SK-N-SH (cell line): ENCODE results near the gene CLIC5. TPM values are rescaled to one million over a fixed set of nuclear protein-coding genes. Genes with fewer than 3 reads are reported as not detected.

Source experiments
- CTCF ChIA-PET: fragments of 300-600, 350-600 bp; formaldehyde crosslinking; extraction: SDS; loops from one replicate; lab custom pipeline; 2021; lab: Yijun Ruan, JAX
- POLR2A ChIA-PET: fragments of 350-600 bp; sonication (Branson Sonifier 250); formaldehyde crosslinking; extraction: SDS; loops from one replicate; lab custom pipeline; 2020; ENCODE audit warnings: antibody characterized with exemption, inconsistent platforms; lab: Yijun Ruan, JAX
- DNase-seq: peaks from one replicate; pipeline ENCODE4 v3.0.0; 2012
- H2AFZ ChIP-seq: fragments of 200-600 bp; sonication (generic); 2 replicates; pipeline ENCODE4 v1.8.1; 2016; ENCODE audit warnings: antibody characterized with exemption, mild to moderate bottlenecking, low read depth
- H3F3A ChIP-seq: fragments of 200-600 bp; sonication (generic); replicated peaks from 2 replicates; pipeline ENCODE3; 2016; ENCODE audit warnings: antibody characterized with exemption, mild to moderate bottlenecking; ENCODE audit not compliant: insufficient read depth
- H3K27ac ChIP-seq, 2 experiments: fragments of 200-500 bp in 1 of 2; fragments of 200-600 bp in 1 of 2; sonication (Bioruptor generic) in 1 of 2; sonication (generic), shearing (Covaris generic) in 1 of 2; 2 replicates each; pipeline versions ENCODE4 v1.5.1 to v1.6.1; 2014 to 2016; ENCODE audit warnings: low read depth in 2 of 2, inconsistent platforms in 1 of 2, low read length in 1 of 2, mild to moderate bottlenecking in 1 of 2, mixed read lengths in 1 of 2
- H3K27me3 ChIP-seq: fragments of 200-600 bp; sonication (generic), shearing (Covaris generic); 2 replicates; pipeline ENCODE4 v1.6.1; 2016; ENCODE audit warnings: mixed run types; ENCODE audit not compliant: insufficient read depth
- H3K36me3 ChIP-seq, 2 experiments: fragments of 200-500 bp in 1 of 2; fragments of 200-600 bp in 1 of 2; sonication (Bioruptor generic) in 1 of 2; sonication (generic) in 1 of 2; replicated peaks in 1 of 2; 2 replicates each; pipeline versions ENCODE3 to v1.5.1; 2014 to 2016; ENCODE audit warnings: low read length in 1 of 2, mild to moderate bottlenecking in 1 of 2; ENCODE audit not compliant: insufficient read depth in 2 of 2, control insufficient read depth in 1 of 2
- H3K4me1 ChIP-seq, 2 experiments: fragments of 200-500 bp in 1 of 2; fragments of 200-600 bp in 1 of 2; sonication (Bioruptor generic) in 1 of 2; sonication (generic), shearing (Covaris generic) in 1 of 2; 2 replicates each; pipeline versions ENCODE4 v1.5.1 to v1.6.1; 2014 to 2016; ENCODE audit warnings: low read depth in 1 of 2, low read length in 1 of 2, mixed run types in 1 of 2; ENCODE audit not compliant: insufficient read depth in 2 of 2, control insufficient read depth in 1 of 2
- H3K4me2 ChIP-seq: fragments of 200-600 bp; sonication (generic), shearing (Covaris generic); 2 replicates; pipeline ENCODE4 v1.6.1; 2017; ENCODE audit warnings: mixed run types
- H3K4me3 ChIP-seq, 2 experiments: fragments of 200-500 bp in 1 of 2; fragments of 200-600 bp in 1 of 2; sonication (Bioruptor generic) in 1 of 2; sonication (generic), shearing (Covaris generic) in 1 of 2; 2 replicates each; pipeline versions ENCODE4 v1.5.1 to v1.8.1; 2014 to 2016; ENCODE audit warnings: low read depth in 2 of 2, inconsistent platforms in 1 of 2, low read length in 1 of 2, mild to moderate bottlenecking in 1 of 2, mixed read lengths in 1 of 2, moderate library complexity in 1 of 2
- H3K79me2 ChIP-seq: fragments of 200-600 bp; sonication (generic); 2 replicates; pipeline ENCODE4 v1.8.1; 2017; ENCODE audit warnings: mild to moderate bottlenecking; ENCODE audit not compliant: insufficient read depth
- H3K9ac ChIP-seq: fragments of 200-600 bp; sonication (generic); 2 replicates; pipeline ENCODE4 v1.6.1; 2017; ENCODE audit warnings: mixed run types
- H3K9me2 ChIP-seq: fragments of 200-600 bp; sonication (generic); 2 replicates; pipeline ENCODE4 v1.6.1; 2017; ENCODE audit warnings: mixed run types
- H3K9me3 ChIP-seq: fragments of 200-600 bp; sonication (generic); 2 replicates; pipeline ENCODE4 v1.6.1; 2017; ENCODE audit warnings: mixed run types, mild to moderate bottlenecking, moderate library complexity
- H4K20me1 ChIP-seq: fragments of 200-600 bp; sonication (generic); 2 replicates; pipeline ENCODE4 v1.6.1; 2017; ENCODE audit warnings: mild to moderate bottlenecking, mixed run types; ENCODE audit not compliant: insufficient read depth
- EP300 ChIP-seq, 2 experiments: IDR thresholded peaks; 2 replicates each; pipeline versions ENCODE4 v1.4.0 to v1.6.1; 2012; ENCODE audit warnings: borderline replicate concordance in 1 of 2, low read depth in 1 of 2, low read length in 1 of 2
- FOXJ3 ChIP-seq: sonication (generic); formaldehyde crosslinking; IDR thresholded peaks from 2 replicates; pipeline ENCODE4 v1.5.1; 2020; ENCODE audit warnings: mild to moderate bottlenecking, missing genetic modification reagents
- FOXM1 ChIP-seq: IDR thresholded peaks from 2 replicates; pipeline ENCODE4 v1.4.0; 2012; ENCODE audit warnings: low read depth, mild to moderate bottlenecking
- GABPA ChIP-seq: IDR thresholded peaks from 2 replicates; pipeline ENCODE4 v1.4.0; 2012; ENCODE audit warnings: low read depth, mild to moderate bottlenecking
- JUND ChIP-seq: IDR thresholded peaks from 2 replicates; pipeline ENCODE4 v1.4.0; 2012
- MEF2A ChIP-seq: IDR thresholded peaks from 2 replicates; pipeline ENCODE4 v1.4.0; 2012; ENCODE audit warnings: low read depth, borderline replicate concordance
- SIN3A ChIP-seq: IDR thresholded peaks from 2 replicates; pipeline ENCODE4 v1.6.1; 2012; ENCODE audit warnings: low read depth, mild to moderate bottlenecking, low read length, moderate library complexity, borderline replicate concordance
- TAF1 ChIP-seq: IDR thresholded peaks from 2 replicates; pipeline ENCODE4 v1.6.1; 2012; ENCODE audit warnings: low read depth, mild to moderate bottlenecking, low read length, moderate library complexity, borderline replicate concordance
- USF2 ChIP-seq: fragments of 150-350 bp; IDR thresholded peaks from 2 replicates; pipeline ENCODE4 v1.6.1; 2017; ENCODE audit warnings: antibody characterized with exemption, low read length, low read depth, borderline replicate concordance
- WGBS: methylation state at CpG from one replicate; pipeline ENCODE4 v1.1.6; 2017; ENCODE audit warnings: low lambda C conversion rate; 5-methylcytosine and 5-hydroxymethylcytosine counted together
- polyA plus RNA-seq, 3 experiments: library from polyadenylated mRNA; depleted of rRNA; stranded (reverse); fragments of >200 nt; gene quantifications; 2 replicates each; pipeline ENCODE4 v1.2.3, GENCODE V29; 2012
- TF ChIP-seq, protein P1 (sequence below): IDR thresholded peaks from 2 replicates; pipeline ENCODE4 v1.6.1; 2012; ENCODE audit warnings: mild to moderate bottlenecking, low read depth, low read length, moderate library complexity
- TF ChIP-seq, protein P2 (sequence below): IDR thresholded peaks from 2 replicates; pipeline ENCODE4 v1.4.0; 2012; ENCODE audit warnings: low read depth, borderline replicate concordance

CLIC5 gene
- polyA plus RNA-seq, 1 of the 3 experiments (the other 2 are of a cell fraction): 0.03 TPM

GRCh38 chr6:45997875-45998506 is 17.7 kb downstream of the CLIC5 start:
- no peaks in the 10 kb centered on the region for H3K9me3 ChIP-seq
- H3K27me3 ChIP-seq: no peaks in the 10 kb centered on the region
- no peak overlapping the region for H3K4me3 ChIP-seq
- H2AFZ ChIP-seq: no peak overlapping the region
- CTCF ChIA-PET: interaction anchor here (1.4 kb wide), 1 partner anchor 16 kb away, joined by 3 read pairs; no protein-coding TSS in a partner anchor
- H3K4me1 ChIP-seq: no peaks in the 10 kb centered on the region
- no peak for DNase-seq
- H3K27ac ChIP-seq: no peak overlapping the region
- H3K9me2 ChIP-seq: no peaks in the 10 kb centered on the region
- H3F3A ChIP-seq: no peaks in the 10 kb centered on the region
- 3% methylated on average over 5 of the region's 5 CpGs for WGBS
- H4K20me1 ChIP-seq: no peaks in the 10 kb centered on the region
- POLR2A ChIA-PET: no interaction called here
- no peak overlapping the region for H3K9ac ChIP-seq
- no peak overlapping the region for H3K4me2 ChIP-seq
- no peaks in the 10 kb centered on the region for H3K36me3 ChIP-seq
- TF ChIP-seq TAF1 (no peak), JUND (no peak)
- TF ChIP-seq, all 33 proteins: peak for 0
- H3K79me2 ChIP-seq: no peaks in the 10 kb centered on the region

DNA sequence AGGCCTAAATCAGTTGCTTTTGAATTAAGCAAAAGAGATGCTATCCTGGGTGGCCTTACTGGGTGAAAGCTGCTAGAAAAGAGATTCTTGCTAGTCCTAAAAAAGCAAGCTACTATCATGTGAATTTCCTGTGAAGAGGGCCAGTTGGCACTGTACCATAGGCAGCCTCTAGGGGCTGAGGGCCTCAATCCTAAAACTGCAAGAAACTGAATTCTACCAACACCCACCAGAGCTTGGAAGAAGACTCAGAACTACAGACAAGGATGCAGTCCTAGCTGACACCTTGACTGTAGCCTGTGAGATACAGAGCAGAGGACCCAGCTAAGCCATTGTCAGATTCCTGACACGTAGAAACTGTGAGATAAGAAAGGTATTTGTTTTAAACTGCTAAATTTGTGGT is 24.5 kb downstream of the CLIC5 start:
- DNase-seq: no peak
- H3K36me3 ChIP-seq: no peaks in the 10 kb centered on the region
- H3F3A ChIP-seq: no peaks in the 10 kb centered on the region
- H3K9me2 ChIP-seq: no peaks in the 10 kb centered on the region
- no peaks in the 10 kb centered on the region for H3K9me3 ChIP-seq
- no peaks in the 10 kb centered on the region for H3K79me2 ChIP-seq
- no peak overlapping the region for H3K4me3 ChIP-seq
- CTCF ChIA-PET: no interaction called here
- no peak overlapping the region for H3K9ac ChIP-seq
- TF ChIP-seq, protein P1, sequence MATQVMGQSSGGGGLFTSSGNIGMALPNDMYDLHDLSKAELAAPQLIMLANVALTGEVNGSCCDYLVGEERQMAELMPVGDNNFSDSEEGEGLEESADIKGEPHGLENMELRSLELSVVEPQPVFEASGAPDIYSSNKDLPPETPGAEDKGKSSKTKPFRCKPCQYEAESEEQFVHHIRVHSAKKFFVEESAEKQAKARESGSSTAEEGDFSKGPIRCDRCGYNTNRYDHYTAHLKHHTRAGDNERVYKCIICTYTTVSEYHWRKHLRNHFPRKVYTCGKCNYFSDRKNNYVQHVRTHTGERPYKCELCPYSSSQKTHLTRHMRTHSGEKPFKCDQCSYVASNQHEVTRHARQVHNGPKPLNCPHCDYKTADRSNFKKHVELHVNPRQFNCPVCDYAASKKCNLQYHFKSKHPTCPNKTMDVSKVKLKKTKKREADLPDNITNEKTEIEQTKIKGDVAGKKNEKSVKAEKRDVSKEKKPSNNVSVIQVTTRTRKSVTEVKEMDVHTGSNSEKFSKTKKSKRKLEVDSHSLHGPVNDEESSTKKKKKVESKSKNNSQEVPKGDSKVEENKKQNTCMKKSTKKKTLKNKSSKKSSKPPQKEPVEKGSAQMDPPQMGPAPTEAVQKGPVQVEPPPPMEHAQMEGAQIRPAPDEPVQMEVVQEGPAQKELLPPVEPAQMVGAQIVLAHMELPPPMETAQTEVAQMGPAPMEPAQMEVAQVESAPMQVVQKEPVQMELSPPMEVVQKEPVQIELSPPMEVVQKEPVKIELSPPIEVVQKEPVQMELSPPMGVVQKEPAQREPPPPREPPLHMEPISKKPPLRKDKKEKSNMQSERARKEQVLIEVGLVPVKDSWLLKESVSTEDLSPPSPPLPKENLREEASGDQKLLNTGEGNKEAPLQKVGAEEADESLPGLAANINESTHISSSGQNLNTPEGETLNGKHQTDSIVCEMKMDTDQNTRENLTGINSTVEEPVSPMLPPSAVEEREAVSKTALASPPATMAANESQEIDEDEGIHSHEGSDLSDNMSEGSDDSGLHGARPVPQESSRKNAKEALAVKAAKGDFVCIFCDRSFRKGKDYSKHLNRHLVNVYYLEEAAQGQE: no peak
- TF ChIP-seq MEF2A: no peak
- H3K27ac ChIP-seq: no peak overlapping the region
- 0 out of 2 replicates have a peak, but pooled peaks cover 8% of the 10 kb centered on the region for H3K27me3 ChIP-seq
- POLR2A ChIA-PET: no interaction called here
- 0% methylated on average over 1 of the region's 1 CpG for WGBS
- no peaks in the 10 kb centered on the region for H3K4me1 ChIP-seq
- no peak overlapping the region for H3K4me2 ChIP-seq
- H4K20me1 ChIP-seq: no peaks in the 10 kb centered on the region
- H2AFZ ChIP-seq: no peak overlapping the region

- Histone ChIP-seq H3K79me2 (no peaks in the 10 kb centered on the region), H3K4me2 (no peak overlapping the region), H4K20me1 (no peaks in the 10 kb centered on the region), H3F3A (no peaks in the 10 kb centered on the region), H3K9ac (no peak overlapping the region), H3K4me1 (no peaks in the 10 kb centered on the region), H2AFZ (no peak overlapping the region), H3K4me3 (no peak overlapping the region), H3K9me2 (no peaks in the 10 kb centered on the region), H3K9me3 (no peaks in the 10 kb centered on the region), H3K27ac (no peak overlapping the region), H3K27me3 (0 out of 2 replicates have a peak, but pooled peaks cover 8% of the 10 kb centered on the region), H3K36me3 (no peaks in the 10 kb centered on the region)
- 0% methylated on average over 1 of the region's 1 CpG for WGBS
- ChIA-PET POLR2A (no interaction called here), CTCF (no interaction called here)
- no peak for DNase-seq
- TF ChIP-seq FOXM1 (no peak), FOXJ3 (CRISPR knock-in tag) (no peak), EP300 (IDR thresholded peaks at IDR 0.05; ENCODE audit: borderline replicate concordance in 1 of 2, low read depth in 1 of 2, low read length in 1 of 2) (no peak), GABPA (no peak), SIN3A (no peak), USF2 (no peak)
- TF ChIP-seq, protein P2, sequence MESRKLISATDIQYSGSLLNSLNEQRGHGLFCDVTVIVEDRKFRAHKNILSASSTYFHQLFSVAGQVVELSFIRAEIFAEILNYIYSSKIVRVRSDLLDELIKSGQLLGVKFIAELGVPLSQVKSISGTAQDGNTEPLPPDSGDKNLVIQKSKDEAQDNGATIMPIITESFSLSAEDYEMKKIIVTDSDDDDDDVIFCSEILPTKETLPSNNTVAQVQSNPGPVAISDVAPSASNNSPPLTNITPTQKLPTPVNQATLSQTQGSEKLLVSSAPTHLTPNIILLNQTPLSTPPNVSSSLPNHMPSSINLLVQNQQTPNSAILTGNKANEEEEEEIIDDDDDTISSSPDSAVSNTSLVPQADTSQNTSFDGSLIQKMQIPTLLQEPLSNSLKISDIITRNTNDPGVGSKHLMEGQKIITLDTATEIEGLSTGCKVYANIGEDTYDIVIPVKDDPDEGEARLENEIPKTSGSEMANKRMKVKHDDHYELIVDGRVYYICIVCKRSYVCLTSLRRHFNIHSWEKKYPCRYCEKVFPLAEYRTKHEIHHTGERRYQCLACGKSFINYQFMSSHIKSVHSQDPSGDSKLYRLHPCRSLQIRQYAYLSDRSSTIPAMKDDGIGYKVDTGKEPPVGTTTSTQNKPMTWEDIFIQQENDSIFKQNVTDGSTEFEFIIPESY: no peak
Measured at GRCh38 chr6:45990162-45990561, 25.5 kb downstream of the CLIC5 start.
